HepG2 (cell line): ENCODE measurements around the gene STOM. TPM values are rescaled to one million over a fixed set of nuclear protein-coding genes. Genes with fewer than 3 reads are reported as not detected.

Source experiments
- CBFB ChIP-seq: sonication (generic); formaldehyde crosslinking; IDR thresholded peaks from 2 replicates; pipeline ENCODE4 v1.4.0; 2020; ENCODE audit warnings: missing genetic modification reagents
- CCDC6 ChIP-seq: sonication (generic); formaldehyde crosslinking; IDR thresholded peaks from 2 replicates; pipeline ENCODE4 v1.8.1; 2022; ENCODE audit warnings: mild to moderate bottlenecking, missing genetic modification reagents, moderate library complexity
- ESRRA ChIP-seq: sonication (generic); formaldehyde crosslinking; IDR thresholded peaks from 2 replicates; pipeline ENCODE4 v1.5.1; 2020; ENCODE audit warnings: mild to moderate bottlenecking, low read depth, missing genetic modification reagents
- GABPB1 ChIP-seq: IDR thresholded peaks from 2 replicates; pipeline ENCODE4 v1.6.1; 2016; ENCODE audit warnings: mild to moderate bottlenecking, missing genetic modification reagents, moderate library complexity, missing compliant biosample characterization
- HES4 ChIP-seq: sonication (generic); formaldehyde crosslinking; IDR thresholded peaks from 2 replicates; pipeline ENCODE4 v1.9.0; 2021; ENCODE audit warnings: mild to moderate bottlenecking, missing genetic modification reagents, borderline replicate concordance
- IKZF5 ChIP-seq: IDR thresholded peaks from 2 replicates; pipeline ENCODE4 v1.6.1; 2018; ENCODE audit warnings: missing genetic modification reagents, mild to moderate bottlenecking, missing compliant biosample characterization
- PRDM15 ChIP-seq: sonication (generic); formaldehyde crosslinking; IDR thresholded peaks from 2 replicates; pipeline ENCODE4 v1.4.0; 2020; ENCODE audit warnings: missing genetic modification reagents
- PRPF4 ChIP-seq: fragments of 200-400 bp; formaldehyde crosslinking; IDR thresholded peaks from 2 replicates; pipeline ENCODE4 v1.6.1; 2016; ENCODE audit warnings: low read length, low read depth; ENCODE audit not compliant: poor library complexity, severe bottlenecking
- RBM39 ChIP-seq: fragments of 200-400 bp; formaldehyde crosslinking; IDR thresholded peaks from one replicate; pipeline ENCODE4 v1.6.1; 2018; ENCODE audit warnings: antibody characterized with exemption, mild to moderate bottlenecking, low read depth, low read length; ENCODE audit not compliant: poor library complexity, severe bottlenecking
- SIN3A ChIP-seq: IDR thresholded peaks from 2 replicates; pipeline ENCODE4 v1.6.1; 2011; ENCODE audit warnings: low read depth, mild to moderate bottlenecking, control low read depth, low read length, borderline replicate concordance
- SRSF9 ChIP-seq: fragments of 200-400 bp; formaldehyde crosslinking; IDR thresholded peaks from 2 replicates; pipeline ENCODE4 v1.6.1; 2018; ENCODE audit warnings: borderline replicate concordance, mild to moderate bottlenecking, low read depth, low read length; ENCODE audit not compliant: insufficient read depth, poor library complexity, severe bottlenecking
- TERF1 ChIP-seq: sonication (generic); formaldehyde crosslinking; IDR thresholded peaks from 2 replicates; pipeline ENCODE4 v1.8.0; 2022; ENCODE audit warnings: mild to moderate bottlenecking, missing genetic modification reagents, moderate library complexity
- ZFY ChIP-seq: sonication (generic); formaldehyde crosslinking; IDR thresholded peaks from 2 replicates; pipeline ENCODE4 v1.4.0; 2020; ENCODE audit warnings: missing genetic modification reagents
- ZNF251 ChIP-seq: sonication (generic); formaldehyde crosslinking; IDR thresholded peaks from 2 replicates; pipeline ENCODE4 v1.9.0; 2021; ENCODE audit warnings: mild to moderate bottlenecking, missing genetic modification reagents
- ZNF704 ChIP-seq: sonication (generic); formaldehyde crosslinking; IDR thresholded peaks from 2 replicates; pipeline ENCODE4 v1.8.1; 2023; ENCODE audit warnings: mild to moderate bottlenecking, inconsistent platforms, moderate library complexity, missing genetic modification reagents, borderline replicate concordance
- ZNF784 ChIP-seq: sonication (generic); formaldehyde crosslinking; IDR thresholded peaks from 2 replicates; pipeline ENCODE4 v1.5.1; 2020; ENCODE audit warnings: missing genetic modification reagents, mild to moderate bottlenecking, borderline replicate concordance
- ZNF816 ChIP-seq: sonication (generic); formaldehyde crosslinking; IDR thresholded peaks from 2 replicates; pipeline ENCODE4 v1.8.0; 2022; ENCODE audit warnings: missing genetic modification reagents, mild to moderate bottlenecking, borderline replicate concordance
- polyA plus RNA-seq, 8 experiments: library from polyadenylated mRNA; depleted of rRNA in 3 of 8; stranded (reverse) in 7 of 8; unstranded in 1 of 8; fragments of >200 nt; fragmentation: Illumina TruSeq in 4 of 8; extraction: Trizol in 4 of 8; gene quantifications; 2 replicates each; pipeline versions ENCODE4 v1.2.1 to v1.2.3, GENCODE V29; 2011 to 2016; ENCODE audit warnings: low read depth in 4 of 8, missing spikeins in 1 of 8, mixed read lengths in 1 of 8; ENCODE audit not compliant: insufficient read depth in 1 of 8
- total RNA-seq, 5 experiments: library from RNA; depleted of rRNA; stranded (reverse); fragments of >200 nt; fragmentation: Illumina TruSeq; extraction: Trizol; gene quantifications; 2 replicates each; pipeline ENCODE4 v1.2.3, GENCODE V29; 2016; ENCODE audit warnings: low read depth in 1 of 5

STOM gene
- total and polyA plus RNA-seq, 2 of the 13 experiments (the other 11 are each of a cell fraction or from before 2014, with no cell fraction given), result 43.6 to 165 TPM

GRCh38 chr9:121299467-121300282 is 70.4 kb downstream of the STOM start (continued):
- TF ChIP-seq CBFB (CRISPR knock-in tag) (0 out of 2 replicates have a peak, but pooled peaks have one; percentile 14), ZNF704 (no peak), TERF1 (CRISPR knock-in tag) (no peak), ZNF251 (CRISPR knock-in tag) (no peak), ZNF816 (peak; percentile 67; the same call in 1 of the 2 replicates), IKZF5 (CRISPR knock-in tag) (peak; percentile 16; the same call in 1 of the 2 replicates), HES4 (0 out of 2 replicates have a peak, but pooled peaks have one; percentile 32), GABPB1 (CRISPR knock-in tag) (peak; percentile 54; the same call in 1 of the 2 replicates), SIN3A (0 out of 2 replicates have a peak, but pooled peaks have one; percentile 26), SRSF9 (no peak), CCDC6 (CRISPR knock-in tag) (0 out of 2 replicates have a peak, but pooled peaks have one; percentile 17), ZNF784 (no peak), PRDM15 (CRISPR knock-in tag) (peak; percentile 26; the same call in 1 of the 2 replicates), ESRRA (CRISPR knock-in tag) (peak; percentile 23; the same call in 1 of the 2 replicates), PRPF4 (no peak), RBM39 (peak; percentile 84), ZFY (peak; percentile 43; the same call in 1 of the 2 replicates)
